Astrocyte of the spinal cord (primary cell): ENCODE measurements around the gene NMUR2.

Experiments
- DNase-seq: peaks from one replicate; pipeline ENCODE4 v3.0.0; 2011; ENCODE audit warnings: low read depth, low spot score
- H3K4me3 ChIP-seq: 2 replicates; pipeline ENCODE4 v1.5.1; 2011; ENCODE audit warnings: low read depth, mild to moderate bottlenecking, low read length, moderate library complexity
- CTCF ChIP-seq: IDR thresholded peaks from 2 replicates; pipeline ENCODE4 v1.5.1; 2012; ENCODE audit warnings: low read depth, mild to moderate bottlenecking, low read length, inconsistent platforms
- in situ Hi-C: cut with HindIII; loops from 2 replicates; pipeline ENCODE4 v1.10.0; 2017; ENCODE audit warnings: low sequenced_read_pairs

The NMUR2 gene

GRCh38 chr5:152405145-152405544 lies at the start of gene NMUR2:
Gene NMUR2 (minus strand): TSS chr5:152405279. CDS start chr5:152405113, 166 bp downstream.
- TF ChIP-seq CTCF, result no peak

GRCh38 chr5:152443935-152444334 lies 38.9 kb upstream of the NMUR2 start:
- in situ Hi-C loops, result no loop called here

More at GRCh38 chr5:152405145-152405544, at the start of gene NMUR2:
- in situ Hi-C loops, result no loop called here
- no peak within 1 kb of the TSS for H3K4me3 ChIP-seq
- DNase-seq, result no peak

GRCh38 chr5:152439791-152440190 lies 34.7 kb upstream of the NMUR2 start:
- no peak for TF ChIP-seq CTCF
- in situ Hi-C loops, result no loop called here
- no peak overlapping the region for H3K4me3 ChIP-seq
- DNase-seq, result no peak

More at GRCh38 chr5:152443935-152444334, 38.9 kb upstream of the NMUR2 start:
- DNase-seq, result no peak
- no peak overlapping the region for H3K4me3 ChIP-seq
- TF ChIP-seq CTCF, result no peak

- no peak overlapping the region for H3K4me3 ChIP-seq
- in situ Hi-C loops, result no loop called here
- no peak for TF ChIP-seq CTCF
- no peak for DNase-seq
Observed at GRCh38 chr5:152437866-152438265, 32.8 kb upstream of the NMUR2 start.

GRCh38 chr5:152427721-152428120 lies 22.6 kb upstream of the NMUR2 start:
- no peak for DNase-seq
- no peak overlapping the region for H3K4me3 ChIP-seq
- no peak for TF ChIP-seq CTCF
- in situ Hi-C loops, result no loop called here

GRCh38 chr5:152425083-152425482 lies 20.0 kb upstream of the NMUR2 start:
- in situ Hi-C loops, result no loop called here
- no peak overlapping the region for H3K4me3 ChIP-seq
- no peak for TF ChIP-seq CTCF
- no peak for DNase-seq

GRCh38 chr5:152424501-152424900 lies 19.4 kb upstream of the NMUR2 start:
- no peak for DNase-seq
- in situ Hi-C loops, result no loop called here
- no peak for TF ChIP-seq CTCF
- H3K4me3 ChIP-seq, result no peak overlapping the region
